HFFc6 (cell line): ENCODE measurements around the gene HOXA6. TPM values are rescaled to one million over a fixed set of nuclear protein-coding genes. Genes with fewer than 3 reads are reported as not detected.
A peak's percentile ranks its signal among the peaks of the same experiment; 100 is the strongest.

Source experiments
- DNase-seq: peaks from one replicate; pipeline ENCODE4 v3.0.0-alpha.2; 2018
- H3K27ac Mint-ChIP-seq: 2 replicates; pipeline ENCODE4 v1.8.0; 2020; ENCODE audit warnings: mild to moderate bottlenecking, mixed read lengths
- H3K27me3 Mint-ChIP-seq: 2 replicates; pipeline ENCODE4 v1.8.0; 2021; ENCODE audit warnings: mild to moderate bottlenecking, moderate library complexity, mixed read lengths; ENCODE audit not compliant: insufficient read depth
- H3K36me3 Mint-ChIP-seq: 2 replicates; pipeline ENCODE4 v1.8.0; 2021; ENCODE audit warnings: low read depth, mixed read lengths
- H3K4me1 Mint-ChIP-seq: 2 replicates; pipeline ENCODE4 v1.8.0; 2020; ENCODE audit warnings: low read depth, mixed read lengths
- H3K4me3 Mint-ChIP-seq: 2 replicates; pipeline ENCODE4 v1.8.0; 2020; ENCODE audit warnings: mild to moderate bottlenecking, moderate library complexity, mixed read lengths
- H3K9me3 Mint-ChIP-seq: 2 replicates; pipeline ENCODE4 v1.8.0; 2020; ENCODE audit warnings: mild to moderate bottlenecking, mixed read lengths
- total RNA-seq, 6 experiments: library from RNA; stranded (reverse); fragmentation: NEBNext Ultra II Directional; extraction: Animal tissue kit (Norgen Biotek cat#: 25700); gene quantifications; 2 replicates in 1 of 6; 3 replicates in 5 of 6; pipeline ENCODE4 v1.2.3, GENCODE V29; 2021
- TF ChIP-seq, protein P1 (sequence below): fragments of 200-600 bp; sonication (generic); IDR thresholded peaks from 2 replicates; pipeline ENCODE4 v1.5.0; 2021; ENCODE audit warnings: antibody characterized with exemption, mild to moderate bottlenecking

Gene HOXA6
- total RNA-seq, 6 experiments from 2014 or later, result 2.3 to 3.8 (median 2.8) TPM

GRCh38 chr7:27178366-27178765, 30.8 kb upstream of the HOXA6 start:
- H3K4me1 Mint-ChIP-seq, result peaks cover 63% of the 10 kb centered on the region

DNA sequence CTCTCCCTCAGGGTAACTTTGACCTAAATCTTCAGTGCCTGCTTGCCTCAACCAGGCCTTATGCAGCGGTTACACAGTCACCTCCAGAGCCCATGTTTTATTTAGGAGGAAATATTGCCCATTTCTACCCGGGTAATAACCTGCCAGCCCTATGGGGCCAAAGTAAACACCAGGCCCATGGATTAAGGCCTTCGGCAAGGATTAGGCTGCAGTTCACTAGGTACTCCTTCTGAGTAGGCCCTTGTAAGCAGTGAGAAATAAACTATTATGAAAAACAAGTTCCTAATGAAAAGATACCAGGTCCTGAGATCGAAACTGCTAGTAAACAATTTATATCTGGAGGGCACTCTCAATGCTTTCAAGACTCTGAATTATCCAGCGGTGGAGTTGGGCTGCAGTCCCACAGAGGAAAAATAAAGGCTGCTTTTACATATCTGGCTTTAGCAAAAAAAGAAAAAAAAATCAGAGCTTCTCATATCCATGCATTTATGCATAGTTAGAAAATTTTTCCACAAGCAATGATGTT, 30.3 kb upstream of the HOXA6 start:
- peaks cover 15% of the 10 kb centered on the region for H3K27me3 Mint-ChIP-seq
- TF ChIP-seq, protein P1, sequence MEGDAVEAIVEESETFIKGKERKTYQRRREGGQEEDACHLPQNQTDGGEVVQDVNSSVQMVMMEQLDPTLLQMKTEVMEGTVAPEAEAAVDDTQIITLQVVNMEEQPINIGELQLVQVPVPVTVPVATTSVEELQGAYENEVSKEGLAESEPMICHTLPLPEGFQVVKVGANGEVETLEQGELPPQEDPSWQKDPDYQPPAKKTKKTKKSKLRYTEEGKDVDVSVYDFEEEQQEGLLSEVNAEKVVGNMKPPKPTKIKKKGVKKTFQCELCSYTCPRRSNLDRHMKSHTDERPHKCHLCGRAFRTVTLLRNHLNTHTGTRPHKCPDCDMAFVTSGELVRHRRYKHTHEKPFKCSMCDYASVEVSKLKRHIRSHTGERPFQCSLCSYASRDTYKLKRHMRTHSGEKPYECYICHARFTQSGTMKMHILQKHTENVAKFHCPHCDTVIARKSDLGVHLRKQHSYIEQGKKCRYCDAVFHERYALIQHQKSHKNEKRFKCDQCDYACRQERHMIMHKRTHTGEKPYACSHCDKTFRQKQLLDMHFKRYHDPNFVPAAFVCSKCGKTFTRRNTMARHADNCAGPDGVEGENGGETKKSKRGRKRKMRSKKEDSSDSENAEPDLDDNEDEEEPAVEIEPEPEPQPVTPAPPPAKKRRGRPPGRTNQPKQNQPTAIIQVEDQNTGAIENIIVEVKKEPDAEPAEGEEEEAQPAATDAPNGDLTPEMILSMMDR, result no peak

More at GRCh38 chr7:27178366-27178765, 30.8 kb upstream of the HOXA6 start:
- no peak for DNase-seq
- H3K27ac Mint-ChIP-seq, result peak overlapping the region; percentile 97
- peaks cover 47% of the 10 kb centered on the region for H3K36me3 Mint-ChIP-seq
- TF ChIP-seq, protein P1, result no peak
- peaks cover 15% of the 10 kb centered on the region for H3K27me3 Mint-ChIP-seq
- H3K4me3 Mint-ChIP-seq, result peak overlapping the region; percentile 93
- no peaks in the 10 kb centered on the region for H3K9me3 Mint-ChIP-seq

DNA sequence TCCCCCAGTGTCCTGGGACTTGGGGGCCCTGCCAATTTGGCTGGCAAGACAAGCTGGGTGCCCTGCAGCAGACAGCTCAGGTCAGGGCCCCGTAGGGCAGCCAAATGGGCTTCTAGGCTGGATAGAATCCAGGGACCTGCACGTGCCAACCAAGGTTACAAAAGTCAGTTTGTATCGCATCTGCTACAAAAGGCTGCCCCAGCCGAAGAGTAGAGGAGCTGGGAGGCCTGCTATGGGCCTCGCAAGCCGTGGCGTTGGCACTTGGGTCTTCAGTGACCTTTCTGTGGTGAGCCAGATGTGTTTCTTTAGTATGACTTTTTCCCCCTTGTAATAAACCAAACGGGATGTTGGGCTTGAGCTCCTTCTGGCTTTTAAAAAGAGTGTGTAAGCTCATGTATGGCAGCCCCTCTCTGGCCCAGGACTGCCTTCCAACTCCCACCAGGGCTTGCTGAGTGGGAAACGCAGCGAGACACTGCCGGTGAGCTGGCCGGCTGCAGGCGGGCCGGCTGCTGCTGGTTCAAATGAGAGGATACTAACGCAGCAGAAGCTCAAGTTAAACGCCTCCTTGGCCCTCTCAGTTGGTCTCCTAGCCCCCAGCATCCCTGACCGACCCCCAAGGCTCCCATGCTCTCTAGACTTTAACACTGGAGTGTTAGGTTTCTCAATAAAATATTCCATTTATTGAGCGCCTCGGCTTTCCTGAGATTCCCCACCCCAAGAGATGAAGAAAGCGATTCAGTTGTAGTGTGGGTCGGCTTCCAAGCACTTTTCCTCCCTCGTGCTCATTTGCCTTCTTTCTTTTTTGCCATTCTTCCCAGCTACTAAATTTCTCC, 29.6 kb upstream of the HOXA6 start:
- Mint-ChIP-seq H3K4me1 (peaks cover 60% of the 10 kb centered on the region), H3K27me3 (peaks cover 18% of the 10 kb centered on the region), H3K9me3 (no peaks in the 10 kb centered on the region), H3K36me3 (peaks cover 43% of the 10 kb centered on the region), H3K4me3 (peak overlapping the region; percentile 93), H3K27ac (peak overlapping the region; percentile 97)
- TF ChIP-seq, protein P1, result no peak
- DNase-seq, result no peak

More for the DNA sequence above, 30.3 kb upstream of the HOXA6 start:
- H3K36me3 Mint-ChIP-seq, result peaks cover 44% of the 10 kb centered on the region
- H3K4me3 Mint-ChIP-seq, result peak overlapping the region; percentile 93
- no peak for DNase-seq
- peaks cover 61% of the 10 kb centered on the region for H3K4me1 Mint-ChIP-seq
- H3K9me3 Mint-ChIP-seq, result no peaks in the 10 kb centered on the region
- peak overlapping the region; percentile 97 for H3K27ac Mint-ChIP-seq

DNA sequence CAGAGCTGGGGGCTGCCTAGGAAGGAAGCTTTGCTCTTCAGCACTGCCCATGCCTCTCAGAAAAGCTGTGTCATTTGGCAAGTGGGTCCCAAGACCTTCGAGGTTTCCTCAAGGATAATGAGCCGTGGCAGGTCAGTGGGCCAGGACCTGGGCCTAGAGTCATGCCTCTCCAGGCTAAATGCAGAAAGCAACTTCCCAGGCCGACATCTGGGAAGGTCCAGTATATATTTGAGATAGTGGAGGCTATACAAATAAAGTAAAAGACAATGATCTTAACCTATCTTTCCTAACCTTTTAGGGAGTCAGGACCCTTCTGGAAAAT, 28.9 kb upstream of the HOXA6 start:
- H3K4me3 Mint-ChIP-seq, result peak overlapping the region; percentile 93
- TF ChIP-seq, protein P1, result no peak
- peak overlapping the region; percentile 97 for H3K27ac Mint-ChIP-seq
- no peak for DNase-seq
- H3K9me3 Mint-ChIP-seq, result no peaks in the 10 kb centered on the region
- H3K36me3 Mint-ChIP-seq, result peaks cover 50% of the 10 kb centered on the region
- peaks cover 24% of the 10 kb centered on the region for H3K27me3 Mint-ChIP-seq
- H3K4me1 Mint-ChIP-seq, result peaks cover 62% of the 10 kb centered on the region

GRCh38 chr7:27175626-27176523, 28.3 kb upstream of the HOXA6 start:
- peaks cover 56% of the 10 kb centered on the region for H3K36me3 Mint-ChIP-seq
- H3K4me3 Mint-ChIP-seq, result peak overlapping the region; percentile 93
- TF ChIP-seq, protein P1, result no peak
- peaks cover 62% of the 10 kb centered on the region for H3K4me1 Mint-ChIP-seq
- peaks cover 28% of the 10 kb centered on the region for H3K27me3 Mint-ChIP-seq
- no peak for DNase-seq
- no peaks in the 10 kb centered on the region for H3K9me3 Mint-ChIP-seq
- peak overlapping the region; percentile 97 for H3K27ac Mint-ChIP-seq
